ENCODE results near the gene EFHD2.
"Not testable (repeated sequence)": the region's sequence is repeated elsewhere in the genome, so short reads cannot be mapped to it uniquely, and the experiment has no call there.

EFHD2 gene

GRCh38 chr1:15388201-15388880 lies 21.3 kb upstream of the EFHD2 start:
- no peak for DNase-seq (ENCODE audit: low read depth in 1 of 2, low spot score in 1 of 2)

GRCh38 chr1:15389828-15390227 lies 19.9 kb upstream of the EFHD2 start:
- DNase-seq (ENCODE audit: low read depth in 1 of 2, low spot score in 1 of 2): not testable (repeated sequence)

- no peak for DNase-seq (ENCODE audit: low read depth in 1 of 2, low spot score in 1 of 2)
Measured at GRCh38 chr1:15390667-15391066, 19.0 kb upstream of the EFHD2 start.

- DNase-seq (ENCODE audit: low read depth in 1 of 2, low spot score in 1 of 2): no peak
Measured at GRCh38 chr1:15391366-15391765, 18.3 kb upstream of the EFHD2 start.

GRCh38 chr1:15393475-15394257 lies 16.0 kb upstream of the EFHD2 start:
- DNase-seq (ENCODE audit: low read depth in 1 of 2, low spot score in 1 of 2): no peak

- DNase-seq (ENCODE audit: low read depth in 1 of 2, low spot score in 1 of 2): no peak
Measured at GRCh38 chr1:15394258-15394690, 15.4 kb upstream of the EFHD2 start.

- DNase-seq (ENCODE audit: low read depth in 1 of 2, low spot score in 1 of 2): no peak
Measured at GRCh38 chr1:15397236-15397635, 12.5 kb upstream of the EFHD2 start.

- DNase-seq (ENCODE audit: low read depth in 1 of 2, low spot score in 1 of 2): no peak
Measured at GRCh38 chr1:15399710-15400109, 10.0 kb upstream of the EFHD2 start.

- no peak for DNase-seq (ENCODE audit: low read depth in 1 of 2, low spot score in 1 of 2)
Measured at GRCh38 chr1:15400627-15401026, 9.1 kb upstream of the EFHD2 start.

DNA sequence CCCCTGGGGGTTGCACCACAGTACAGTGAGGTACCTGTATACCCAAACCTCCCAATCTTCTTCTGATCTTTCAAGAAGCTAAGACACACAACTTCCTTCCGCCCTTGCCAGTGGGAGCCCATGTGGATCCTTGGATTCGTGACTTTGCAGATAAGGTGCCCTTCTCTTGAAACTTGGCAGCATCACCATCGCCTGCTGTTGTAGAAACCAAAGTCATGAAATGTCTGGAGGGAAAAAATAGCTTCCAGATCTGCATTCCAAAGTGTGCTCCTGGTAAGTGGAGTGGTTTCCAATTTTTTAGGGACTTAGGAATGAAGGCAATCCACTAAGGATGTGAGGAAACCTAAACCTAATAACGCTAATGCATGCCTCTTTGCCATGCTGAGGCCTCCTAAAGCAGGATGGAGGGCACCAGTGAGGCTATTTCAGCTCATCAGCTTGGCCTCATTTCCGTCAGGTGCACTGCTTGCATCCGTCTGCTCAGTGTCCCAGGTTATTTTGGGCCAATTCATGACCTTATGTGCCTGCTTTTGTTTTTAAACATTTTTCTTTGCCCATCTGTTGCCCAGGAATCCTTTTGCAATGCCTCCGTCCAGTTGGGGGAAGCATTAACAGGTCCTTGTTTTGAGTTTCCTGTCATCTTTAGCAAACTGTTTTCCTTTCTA lies 8.2 kb upstream of the EFHD2 start:
- no peak for DNase-seq (ENCODE audit: low read depth in 1 of 2, low spot score in 1 of 2)

GRCh38 chr1:15402809-15403450 lies 6.8 kb upstream of the EFHD2 start:
- no peak for DNase-seq (ENCODE audit: low read depth in 1 of 2, low spot score in 1 of 2)

GRCh38 chr1:15403962-15404580 lies 5.6 kb upstream of the EFHD2 start:
- DNase-seq (ENCODE audit: low read depth in 1 of 2, low spot score in 1 of 2): no peak

GRCh38 chr1:15405106-15405850 lies 4.4 kb upstream of the EFHD2 start:
- DNase-seq (ENCODE audit: low read depth in 1 of 2, low spot score in 1 of 2): no peak

DNA sequence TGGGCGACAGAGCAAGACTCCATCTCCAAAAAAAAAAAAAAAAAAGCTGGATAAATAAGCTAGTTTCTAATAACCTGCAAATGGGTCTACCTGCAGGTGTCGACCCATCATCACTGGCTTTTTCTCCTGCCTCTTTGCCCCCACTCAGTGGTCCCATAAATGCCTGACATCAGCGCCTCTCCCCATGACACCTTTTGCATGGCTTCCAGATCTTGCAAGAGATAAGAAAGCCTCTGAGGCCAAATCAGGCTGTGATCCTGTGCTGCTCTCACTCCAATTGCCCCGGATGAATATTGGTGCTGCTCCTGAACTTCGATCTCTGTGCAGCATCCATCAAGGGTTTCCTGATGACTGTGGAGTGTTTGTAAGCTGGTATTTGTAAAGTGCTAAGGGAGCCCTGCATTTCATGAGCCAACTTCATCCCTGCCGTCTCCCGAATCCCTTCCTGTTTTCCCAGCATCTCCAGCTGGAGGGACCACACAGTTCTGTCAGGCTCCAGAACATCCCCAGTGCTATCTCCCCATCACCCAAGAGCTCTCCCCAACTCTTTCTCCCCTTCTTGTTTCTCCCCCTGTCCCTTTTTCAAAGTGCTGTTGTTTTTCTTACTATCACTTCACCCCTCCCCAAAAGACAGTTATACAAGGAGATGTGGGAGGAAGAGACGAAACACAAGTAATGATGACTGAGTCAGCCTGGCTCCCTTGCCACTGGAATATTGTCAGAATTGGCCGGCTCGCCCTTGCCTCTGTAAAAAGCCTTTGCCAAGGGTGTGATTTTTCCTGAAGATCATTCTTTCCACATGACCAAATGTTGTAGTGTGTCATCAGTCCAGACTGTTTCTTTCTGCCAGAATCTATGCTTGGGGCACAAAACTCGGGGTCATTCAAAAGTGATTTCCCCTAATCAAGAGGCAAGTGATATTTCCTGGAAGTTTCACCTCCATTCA lies 2.8 kb upstream of the EFHD2 start:
- no peak for DNase-seq (ENCODE audit: low read depth in 1 of 2, low spot score in 1 of 2)

DNA sequence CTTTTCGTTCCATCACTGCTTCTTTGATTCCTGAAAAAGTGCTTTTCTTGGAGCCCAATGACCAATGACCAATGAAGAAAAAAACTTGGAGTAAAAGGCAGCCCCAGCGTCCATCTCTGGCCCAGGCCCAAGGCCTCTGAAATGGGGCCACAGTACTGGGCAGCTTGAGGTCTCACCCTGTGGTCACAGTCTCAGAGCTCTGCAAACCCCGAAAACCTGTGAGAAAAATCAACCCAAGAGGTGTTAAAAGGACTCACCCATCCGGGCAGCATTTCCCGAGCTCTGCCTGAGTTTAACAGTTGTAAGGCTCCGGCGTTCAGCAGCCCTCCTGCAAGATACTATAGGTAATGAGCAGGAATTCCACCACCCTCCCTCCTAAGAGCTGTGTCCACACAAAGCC lies 2.1 kb upstream of the EFHD2 start:
- no peak for DNase-seq (ENCODE audit: low read depth in 1 of 2, low spot score in 1 of 2)

DNA sequence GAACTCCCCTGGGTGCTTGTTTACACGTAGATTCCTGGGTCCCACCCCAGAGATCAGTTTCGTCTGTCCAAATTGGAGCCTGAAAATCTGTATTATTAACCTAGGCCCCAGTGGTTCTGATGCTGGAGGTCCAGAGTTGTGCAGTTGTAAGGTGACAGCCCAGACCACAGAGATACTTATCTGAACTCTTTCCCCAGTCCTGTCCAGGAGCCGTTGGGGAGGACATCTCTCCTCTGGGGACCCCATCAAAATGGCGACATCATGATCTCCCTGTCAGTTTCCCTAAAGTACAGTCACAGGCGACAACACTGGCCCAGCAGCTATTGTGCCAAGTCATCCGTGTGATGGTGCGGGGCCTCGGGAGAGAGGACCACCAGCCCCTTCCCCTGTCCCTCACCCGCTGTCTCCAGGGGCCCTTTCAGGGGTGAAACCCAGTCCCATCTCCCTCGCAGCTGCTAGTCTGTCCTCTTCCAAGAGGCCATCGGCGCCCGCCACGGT lies 749 bp upstream of the EFHD2 start:
- DNase-seq (ENCODE audit: low read depth in 1 of 2, low spot score in 1 of 2): no peak

GRCh38 chr1:15410223-15410883 lies 665 bp downstream of the EFHD2 start:
- no peak for DNase-seq (ENCODE audit: low read depth in 1 of 2, low spot score in 1 of 2)

DNA sequence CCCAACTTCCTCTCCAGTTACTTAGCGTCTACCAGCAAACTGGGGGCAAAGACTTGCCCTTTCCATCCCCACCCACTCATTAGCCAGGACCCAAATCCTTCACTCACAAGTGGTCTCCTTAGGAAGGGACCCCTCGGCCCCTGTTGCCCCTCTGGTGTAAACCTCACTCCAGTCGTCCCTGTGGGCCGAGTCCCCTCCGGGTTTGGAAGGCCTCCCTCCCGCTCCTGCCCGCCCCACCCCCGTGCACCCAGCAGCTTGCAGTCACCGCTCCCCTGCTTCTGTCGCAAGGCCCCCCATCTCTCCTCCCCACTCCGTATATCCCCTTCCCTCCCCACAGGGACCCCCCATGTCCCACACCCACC lies 1.2 kb downstream of the EFHD2 start:
- DNase-seq (ENCODE audit: low read depth in 1 of 2, low spot score in 1 of 2): no peak

Measured in stimulated activated CD4-positive, alpha-beta T cell treated with anti-CD3 and anti-CD28 coated beads, Interleukin-15, amount 100 ng/mL, for 1 hour (primary cell).